HUES48 (cell line): ENCODE measurements around the gene LRGUK.

ENCODE experiments used
- H3K27ac ChIP-seq: one replicate; pipeline ENCODE4 v1.7.0; 2013; ENCODE audit warnings: low read depth, low read length, inconsistent platforms
- H3K27me3 ChIP-seq: 2 replicates; pipeline ENCODE4 v1.6.1; 2013; ENCODE audit warnings: mild to moderate bottlenecking, low read length; ENCODE audit not compliant: control insufficient read depth, insufficient read depth
- H3K36me3 ChIP-seq: 2 replicates; pipeline ENCODE4 v1.6.1; 2013; ENCODE audit warnings: low read length; ENCODE audit not compliant: control insufficient read depth, insufficient read depth
- H3K4me1 ChIP-seq: 2 replicates; pipeline ENCODE4 v1.6.1; 2013; ENCODE audit warnings: mild to moderate bottlenecking, low read length; ENCODE audit not compliant: control insufficient read depth, insufficient read depth
- H3K4me3 ChIP-seq: 2 replicates; pipeline ENCODE4 v1.5.1; 2013; ENCODE audit warnings: mild to moderate bottlenecking, low read depth, low read length
- H3K9ac ChIP-seq: 2 replicates; pipeline ENCODE4 v1.6.1; 2013; ENCODE audit warnings: mild to moderate bottlenecking, low read depth, low read length, moderate library complexity
- H3K9me3 ChIP-seq: 2 replicates; pipeline ENCODE4 v1.6.1; 2013; ENCODE audit warnings: low read length; ENCODE audit not compliant: control insufficient read depth, insufficient read depth

Gene LRGUK

GRCh38 chr7:134186801-134187200, 59.7 kb downstream of the LRGUK start:
- no peak overlapping the region for H3K9ac ChIP-seq
- no peak overlapping the region for H3K4me3 ChIP-seq
- H3K27ac ChIP-seq: no peak overlapping the region
- H3K4me1 ChIP-seq: peaks cover 16% of the 10 kb centered on the region
- H3K27me3 ChIP-seq: no peaks in the 10 kb centered on the region
- H3K36me3 ChIP-seq: no peaks in the 10 kb centered on the region
- H3K9me3 ChIP-seq: no peaks in the 10 kb centered on the region

GRCh38 chr7:134187893-134188292, 60.8 kb downstream of the LRGUK start:
- H3K27ac ChIP-seq: no peak overlapping the region
- peaks cover 16% of the 10 kb centered on the region for H3K4me1 ChIP-seq
- no peaks in the 10 kb centered on the region for H3K27me3 ChIP-seq
- no peak overlapping the region for H3K9ac ChIP-seq
- H3K36me3 ChIP-seq: no peaks in the 10 kb centered on the region
- no peak overlapping the region for H3K4me3 ChIP-seq
- no peaks in the 10 kb centered on the region for H3K9me3 ChIP-seq

- H3K4me1 ChIP-seq: peaks cover 16% of the 10 kb centered on the region
- H3K36me3 ChIP-seq: no peaks in the 10 kb centered on the region
- no peak overlapping the region for H3K27ac ChIP-seq
- H3K4me3 ChIP-seq: no peak overlapping the region
- no peaks in the 10 kb centered on the region for H3K9me3 ChIP-seq
- H3K9ac ChIP-seq: no peak overlapping the region
- no peaks in the 10 kb centered on the region for H3K27me3 ChIP-seq
These were observed 61.2 kb downstream of the LRGUK start for GRCh38 chr7:134188311-134188710.

GRCh38 chr7:134189559-134189958, 62.4 kb downstream of the LRGUK start:
- Histone ChIP-seq H3K4me3 (no peak overlapping the region), H3K4me1 (peaks cover 16% of the 10 kb centered on the region), H3K36me3 (no peaks in the 10 kb centered on the region), H3K9me3 (no peaks in the 10 kb centered on the region), H3K9ac (no peak overlapping the region), H3K27ac (no peak overlapping the region), H3K27me3 (no peaks in the 10 kb centered on the region)

GRCh38 chr7:134191876-134192275, 64.7 kb downstream of the LRGUK start:
- Histone ChIP-seq H3K4me3 (no peak overlapping the region), H3K27ac (no peak overlapping the region), H3K36me3 (no peaks in the 10 kb centered on the region), H3K4me1 (peaks cover 24% of the 10 kb centered on the region), H3K9me3 (no peaks in the 10 kb centered on the region), H3K9ac (no peak overlapping the region), H3K27me3 (no peaks in the 10 kb centered on the region)

- no peaks in the 10 kb centered on the region for H3K36me3 ChIP-seq
- H3K9me3 ChIP-seq: no peaks in the 10 kb centered on the region
- no peak overlapping the region for H3K27ac ChIP-seq
- H3K9ac ChIP-seq: no peak overlapping the region
- no peak overlapping the region for H3K4me3 ChIP-seq
- H3K4me1 ChIP-seq: peaks cover 30% of the 10 kb centered on the region
- H3K27me3 ChIP-seq: no peaks in the 10 kb centered on the region
These were observed 66.1 kb downstream of the LRGUK start for GRCh38 chr7:134193240-134193639.

- no peaks in the 10 kb centered on the region for H3K36me3 ChIP-seq
- peaks cover 15% of the 10 kb centered on the region; the same call in 1 of the 2 replicates for H3K4me1 ChIP-seq
- H3K27ac ChIP-seq: no peak overlapping the region
- no peaks in the 10 kb centered on the region for H3K9me3 ChIP-seq
- H3K9ac ChIP-seq: no peak overlapping the region
- H3K4me3 ChIP-seq: no peak overlapping the region
- H3K27me3 ChIP-seq: no peaks in the 10 kb centered on the region
These were observed 68.1 kb downstream of the LRGUK start for GRCh38 chr7:134195252-134195651.

- H3K4me1 ChIP-seq: peaks cover 15% of the 10 kb centered on the region; the same call in 1 of the 2 replicates
- no peaks in the 10 kb centered on the region for H3K9me3 ChIP-seq
- no peaks in the 10 kb centered on the region for H3K36me3 ChIP-seq
- H3K27me3 ChIP-seq: no peaks in the 10 kb centered on the region
- H3K4me3 ChIP-seq: no peak overlapping the region
- no peak overlapping the region for H3K9ac ChIP-seq
- no peak overlapping the region for H3K27ac ChIP-seq
These were observed 69.3 kb downstream of the LRGUK start for GRCh38 chr7:134196439-134196838.

- Histone ChIP-seq H3K27ac (no peak overlapping the region), H3K4me3 (no peak overlapping the region), H3K9ac (no peak overlapping the region), H3K9me3 (no peaks in the 10 kb centered on the region), H3K27me3 (no peaks in the 10 kb centered on the region), H3K36me3 (no peaks in the 10 kb centered on the region), H3K4me1 (peaks cover 15% of the 10 kb centered on the region; the same call in 1 of the 2 replicates)
These were observed 70.2 kb downstream of the LRGUK start for GRCh38 chr7:134197345-134197744.

GRCh38 chr7:134200970-134201369, 73.8 kb downstream of the LRGUK start:
- H3K4me3 ChIP-seq: no peak overlapping the region
- no peaks in the 10 kb centered on the region for H3K9me3 ChIP-seq
- peaks cover 15% of the 10 kb centered on the region; the same call in 1 of the 2 replicates for H3K4me1 ChIP-seq
- no peak overlapping the region for H3K27ac ChIP-seq
- H3K9ac ChIP-seq: no peak overlapping the region
- H3K27me3 ChIP-seq: no peaks in the 10 kb centered on the region
- no peaks in the 10 kb centered on the region for H3K36me3 ChIP-seq

GRCh38 chr7:134201569-134202261, 74.6 kb downstream of the LRGUK start:
- H3K27ac ChIP-seq: no peak overlapping the region
- no peaks in the 10 kb centered on the region for H3K27me3 ChIP-seq
- no peaks in the 10 kb centered on the region for H3K36me3 ChIP-seq
- no peaks in the 10 kb centered on the region for H3K9me3 ChIP-seq
- H3K9ac ChIP-seq: no peak overlapping the region
- H3K4me1 ChIP-seq: 0 out of 2 replicates have a peak, but pooled peaks cover 8% of the 10 kb centered on the region
- H3K4me3 ChIP-seq: no peak overlapping the region
